Mucosa of descending colon (tissue), 3 donors: Measurements from ENCODE around the gene SEZ6L2. TPM values are rescaled to one million over a fixed set of nuclear protein-coding genes. Genes with fewer than 3 reads are reported as not detected.

Experiments
- ATAC-seq: fragments of 200-7000 bp; cut with Tn5 transposase; one replicate; pipeline ENCODE4 v1.9.1; 2020; ENCODE audit warnings: mild to moderate bottlenecking, moderate library complexity
- DNase-seq, 3 donors: peaks; one replicate each; pipeline ENCODE4 v3.0.0-alpha.2; 2020
- H3K36me3 ChIP-seq: fragments of 200-600 bp; one replicate; pipeline ENCODE4 v1.8.0; 2021; ENCODE audit warnings: low read depth, mild to moderate bottlenecking
- H3K4me1 ChIP-seq: fragments of 200-600 bp; one replicate; pipeline ENCODE4 v1.8.0; 2021; ENCODE audit warnings: low read depth, mild to moderate bottlenecking
- H3K4me3 ChIP-seq: fragments of 200-600 bp; one replicate; pipeline ENCODE4 v1.8.0; 2021; ENCODE audit warnings: mild to moderate bottlenecking
- H3K9me3 ChIP-seq: fragments of 200-600 bp; one replicate; pipeline ENCODE4 v1.8.0; 2021; ENCODE audit warnings: mild to moderate bottlenecking
- CTCF ChIP-seq: fragments of 200-600 bp; IDR thresholded peaks from one replicate; pipeline ENCODE4 v1.8.0; 2022; ENCODE audit warnings: antibody characterized with exemption, mild to moderate bottlenecking
- intact Hi-C, 2 donors: fragments of 100-400 bp; cut with DNase I in 1 of 2; cut with micrococcal nuclease in 1 of 2; formaldehyde crosslinking; loops; one replicate each; pipeline versions ENCODE4 v1.11.0 to v1.11.1; 2022; cut with DNase I, micrococcal nuclease
- total RNA-seq, 3 donors: library from RNA; stranded (reverse); fragmentation: NEBNext Ultra II Directional in 2 of 3; extraction: Animal tissue kit (Norgen Biotek cat#: 25700) in 2 of 3; gene quantifications; one replicate each; pipeline versions ENCODE4 v1.2.1 to v1.2.4, GENCODE V29; 2021 to 2023
- donor health status: DM: no; HTN: no; CAD: no; lungs with moderate emphysema.
- donor health status: DM: no; HTN: no; CAD: no.
- donor health status: DM: no; HTN: yes; CAD: no.

Gene SEZ6L2
- total RNA-seq, 3 donors from 2014 or later: 6.1 to 9.6 (median 7.0) TPM

DNA sequence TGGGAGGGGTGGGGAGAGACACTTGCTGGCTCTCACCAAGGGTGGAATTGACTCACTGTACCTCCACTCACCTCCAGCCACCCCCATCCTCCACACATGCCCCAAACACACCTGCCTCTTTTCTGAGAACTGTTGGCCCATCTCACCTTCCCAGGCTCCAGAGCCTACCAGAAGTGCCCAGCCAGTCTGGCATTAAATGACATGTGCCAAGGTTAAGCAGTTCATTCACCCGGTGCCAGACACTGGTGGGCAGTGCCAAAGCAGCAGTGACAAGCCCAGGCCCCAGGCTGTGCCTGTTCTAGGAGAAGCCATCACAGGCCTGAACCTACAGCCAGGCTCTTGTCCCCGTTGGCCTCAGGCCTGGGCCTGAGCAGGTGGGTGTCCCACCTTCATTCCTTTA lies 67.9 kb downstream of the SEZ6L2 start:
- H3K9me3 ChIP-seq: no peaks in the 10 kb centered on the region
- no peak overlapping the region for H3K4me3 ChIP-seq
- intact Hi-C loops: no loop called here
- H3K36me3 ChIP-seq: peaks cover 10% of the 10 kb centered on the region
- DNase-seq: no peak
- no peak for TF ChIP-seq CTCF
- no peak for ATAC-seq
- peaks cover 37% of the 10 kb centered on the region for H3K4me1 ChIP-seq

- ATAC-seq (no peak), DNase-seq (no peak)
- TF ChIP-seq CTCF: no peak
- Histone ChIP-seq H3K36me3 (peaks cover 8% of the 10 kb centered on the region), H3K4me3 (no peak overlapping the region), H3K4me1 (peaks cover 44% of the 10 kb centered on the region), H3K9me3 (no peaks in the 10 kb centered on the region)
- intact Hi-C loops: no loop called here
Observed at GRCh38 chr16:29830774-29831173, 68.6 kb downstream of the SEZ6L2 start.

DNA sequence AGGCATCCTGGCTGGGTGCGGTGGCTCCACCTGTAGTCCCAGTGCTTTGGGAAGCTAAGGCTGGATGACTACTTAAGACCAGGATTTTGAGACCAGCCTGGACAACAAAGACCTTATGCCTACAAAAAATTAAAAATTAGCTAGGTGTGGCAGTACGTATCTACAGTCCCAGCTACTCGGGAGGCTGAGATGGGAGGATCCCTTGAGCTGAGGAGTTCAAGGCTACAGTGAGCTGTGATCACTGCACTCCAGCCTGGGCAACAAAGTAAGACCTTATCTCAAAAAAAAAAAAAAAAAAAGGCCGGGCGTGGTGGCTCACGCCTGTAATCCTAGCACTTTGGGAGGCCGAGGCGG lies 73.0 kb downstream of the SEZ6L2 start:
- H3K4me3 ChIP-seq: no peak overlapping the region
- ATAC-seq (no peak), DNase-seq (peak in 2 of 3 donors; percentile 35 to 36)
- no peak for TF ChIP-seq CTCF
- no peaks in the 10 kb centered on the region for H3K9me3 ChIP-seq
- H3K4me1 ChIP-seq: peaks cover 87% of the 10 kb centered on the region
- H3K36me3 ChIP-seq: no peaks in the 10 kb centered on the region
- intact Hi-C loops: no loop called here

DNA sequence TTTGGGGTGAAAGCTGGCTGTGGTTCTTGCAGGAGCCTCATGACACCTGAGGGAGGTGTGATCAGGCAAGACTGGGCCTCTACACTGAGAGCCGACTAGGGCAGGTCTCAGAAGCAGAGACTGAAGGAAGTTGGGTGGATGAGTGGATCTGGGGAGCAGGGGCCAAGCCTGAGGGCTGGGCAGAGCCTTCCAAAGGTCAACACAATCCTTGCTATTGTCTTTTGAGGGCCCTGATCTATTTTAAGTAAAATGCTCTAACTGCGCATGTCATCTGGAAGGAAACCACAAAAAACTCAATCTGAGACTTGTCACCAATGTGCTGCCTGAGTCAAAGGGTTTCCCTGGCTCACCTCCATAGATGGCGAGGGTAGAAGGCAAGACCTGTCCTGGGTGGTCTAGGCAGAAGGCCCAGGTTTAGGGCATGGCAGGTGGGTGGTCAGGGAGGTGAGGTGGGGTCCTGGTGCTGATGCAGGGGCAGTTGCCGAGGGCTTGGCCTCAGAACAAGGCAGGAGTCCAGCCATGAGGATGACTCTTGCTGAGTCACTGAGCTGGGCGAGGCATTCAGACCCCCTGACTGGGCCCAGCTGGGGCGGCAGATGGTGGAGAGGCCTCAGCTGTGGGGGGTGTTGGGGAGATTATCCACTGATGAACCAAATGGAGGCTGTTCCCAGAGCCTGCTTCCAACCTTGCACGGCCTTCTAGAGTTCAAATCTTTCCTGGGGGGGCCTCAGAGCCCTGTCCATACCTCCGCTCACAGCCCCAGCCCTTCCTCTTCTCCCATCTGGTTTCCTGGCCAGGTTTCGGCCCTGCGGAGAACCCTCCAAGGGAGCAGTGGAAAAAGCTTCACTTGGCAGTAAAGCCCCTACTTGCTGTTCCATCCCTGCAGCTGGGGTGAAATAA lies 74.0 kb downstream of the SEZ6L2 start:
- ATAC-seq (peak; percentile 37), DNase-seq (peak; percentile 59 to 73 (median 66))
- no peaks in the 10 kb centered on the region for H3K9me3 ChIP-seq
- no peak overlapping the region for H3K4me3 ChIP-seq
- no peak for TF ChIP-seq CTCF
- H3K4me1 ChIP-seq: peaks cover 89% of the 10 kb centered on the region
- intact Hi-C loops: no loop called here
- H3K36me3 ChIP-seq: no peaks in the 10 kb centered on the region

DNA sequence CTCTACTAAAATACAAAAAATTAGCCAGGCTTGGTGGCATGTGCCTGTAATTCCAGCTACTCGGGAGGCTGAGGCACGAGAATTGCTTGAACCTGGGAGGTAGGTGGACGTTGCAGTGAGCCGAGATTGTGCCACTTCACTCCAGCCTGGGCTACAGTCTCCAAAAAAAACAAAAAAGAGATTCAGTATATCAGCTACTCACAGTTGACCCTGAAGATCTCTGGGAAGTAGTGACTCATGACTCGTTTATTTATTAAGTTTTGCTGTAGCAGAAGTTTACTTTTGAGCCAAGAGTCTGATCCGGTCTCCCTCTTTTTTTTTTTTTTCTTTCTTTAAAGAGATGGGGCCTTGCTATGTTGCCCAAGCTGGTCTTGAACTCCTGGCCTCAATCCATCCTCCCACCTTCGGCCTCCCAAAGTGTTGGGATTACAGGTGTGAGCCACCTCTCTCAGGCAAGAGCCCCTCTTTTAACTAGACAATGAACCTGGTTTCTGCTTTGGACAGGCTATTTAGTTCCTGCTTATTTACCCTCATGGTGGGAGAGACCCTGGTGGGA lies 74.7 kb downstream of the SEZ6L2 start:
- Histone ChIP-seq H3K4me1 (peaks cover 88% of the 10 kb centered on the region), H3K36me3 (no peaks in the 10 kb centered on the region), H3K4me3 (no peak overlapping the region), H3K9me3 (no peaks in the 10 kb centered on the region)
- intact Hi-C loops: no loop called here
- no peak for TF ChIP-seq CTCF
- no peak for DNase-seq
- ATAC-seq: no peak
